GM21367 (cell line): ENCODE results near the gene GAS2.

Source experiments
- ATAC-seq: cut with Tn5 transposase; IDR thresholded peaks from one replicate; pipeline ENCODE4 v1.9.1; 2021; ENCODE audit not compliant: unreplicated experiment

The GAS2 gene

GRCh38 chr11:22725079-22725478 lies 58.7 kb downstream of the GAS2 start:
- no peak for ATAC-seq

DNA sequence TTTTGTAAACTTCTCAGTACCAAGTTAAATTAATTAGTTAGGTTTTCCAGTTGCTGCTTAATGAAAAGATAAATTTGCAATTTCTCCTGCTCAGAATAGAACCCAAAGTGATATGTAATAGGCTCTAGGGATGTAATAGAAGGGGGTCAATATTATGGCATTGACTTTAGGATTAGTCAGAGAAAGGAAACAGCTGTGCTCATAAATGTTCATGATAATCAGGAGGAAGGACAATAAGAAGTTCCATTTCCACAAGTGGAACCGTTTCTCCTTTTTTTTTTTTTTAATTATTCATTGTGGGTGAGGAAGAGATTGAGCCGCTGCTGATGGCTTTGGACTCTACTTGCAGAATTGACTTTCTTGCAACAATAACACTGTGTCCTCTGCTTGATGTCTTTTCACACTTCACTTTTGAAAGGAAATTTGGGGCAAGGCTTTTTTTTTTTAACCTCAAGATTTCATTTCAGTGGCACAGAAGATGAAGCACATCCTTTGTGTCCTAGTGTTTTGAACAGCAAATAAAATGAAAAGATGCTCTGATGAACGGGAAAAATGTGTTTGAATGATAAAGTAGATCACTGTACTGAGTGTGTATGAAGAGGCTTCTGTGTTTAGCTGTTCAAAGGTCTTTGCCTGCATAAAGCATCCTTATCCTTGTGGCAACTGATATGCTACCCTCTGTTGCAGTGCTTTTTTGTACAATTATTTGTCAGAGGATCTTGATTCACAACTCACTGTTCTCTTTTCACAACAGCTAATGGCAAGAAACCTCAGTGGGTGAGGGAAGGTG lies 62.4 kb downstream of the GAS2 start:
- no peak for ATAC-seq

- no peak for ATAC-seq
Measured at GRCh38 chr11:22730319-22730718, 63.9 kb downstream of the GAS2 start.

GRCh38 chr11:22732588-22732987 lies 66.2 kb downstream of the GAS2 start:
- no peak for ATAC-seq

DNA sequence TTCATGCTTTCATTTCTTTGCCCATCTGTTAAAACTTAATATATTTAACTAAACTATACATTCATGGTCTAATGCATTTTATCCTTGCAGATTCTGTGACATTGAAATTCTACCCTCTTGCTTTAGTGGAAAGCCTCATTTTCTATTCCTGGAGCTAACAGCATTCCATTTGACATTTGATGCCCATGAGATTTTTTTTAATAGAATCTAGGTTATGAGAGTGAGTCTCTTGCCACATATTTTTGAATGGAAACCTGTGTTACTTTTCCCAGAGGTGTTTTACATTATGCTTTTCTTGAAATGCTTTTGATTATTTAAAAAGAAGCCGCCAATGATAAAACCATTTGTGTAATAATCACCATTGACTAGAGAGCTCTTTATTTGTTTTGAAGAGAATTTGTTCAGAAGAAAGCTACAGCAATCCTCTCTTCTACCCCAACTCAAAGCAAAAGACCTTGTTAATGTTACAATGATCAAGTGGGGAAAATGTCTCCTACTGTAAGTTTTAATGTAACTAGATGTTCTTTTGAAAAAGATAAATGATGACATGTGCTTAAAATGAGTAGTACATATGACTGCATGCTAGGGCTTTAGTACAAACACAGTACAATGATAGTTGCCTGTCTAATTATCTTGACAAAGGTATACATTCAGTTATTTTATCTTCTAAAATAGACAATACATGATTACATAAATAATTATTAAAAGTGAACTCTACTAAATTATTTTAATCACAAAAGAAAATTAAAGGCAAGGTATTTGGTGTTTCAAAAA lies 67.3 kb downstream of the GAS2 start:
- no peak for ATAC-seq

- ATAC-seq = no peak
Measured at GRCh38 chr11:22734628-22735345, 68.4 kb downstream of the GAS2 start.

DNA sequence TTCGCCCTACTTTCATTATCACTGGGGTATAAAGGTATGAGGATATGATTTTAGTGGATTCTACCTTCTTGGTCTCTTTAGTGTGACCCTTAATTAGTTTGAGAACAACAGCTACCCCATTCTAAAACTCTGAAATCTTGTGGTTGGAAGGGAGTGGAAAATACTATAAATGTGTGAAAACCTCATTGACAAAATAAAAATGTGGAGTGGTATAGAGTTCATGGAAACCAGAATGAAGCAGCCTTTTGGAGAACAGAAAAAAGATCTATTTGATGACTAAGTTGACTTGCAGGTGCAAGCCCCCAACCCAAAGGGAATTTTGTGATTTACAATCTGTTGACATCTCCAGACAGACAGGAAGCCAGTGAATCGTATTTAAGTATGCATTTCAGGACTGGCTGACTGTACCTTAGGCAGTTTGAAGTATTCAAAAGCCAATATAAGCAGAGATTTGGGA lies 75.8 kb downstream of the GAS2 start:
- no peak for ATAC-seq

DNA sequence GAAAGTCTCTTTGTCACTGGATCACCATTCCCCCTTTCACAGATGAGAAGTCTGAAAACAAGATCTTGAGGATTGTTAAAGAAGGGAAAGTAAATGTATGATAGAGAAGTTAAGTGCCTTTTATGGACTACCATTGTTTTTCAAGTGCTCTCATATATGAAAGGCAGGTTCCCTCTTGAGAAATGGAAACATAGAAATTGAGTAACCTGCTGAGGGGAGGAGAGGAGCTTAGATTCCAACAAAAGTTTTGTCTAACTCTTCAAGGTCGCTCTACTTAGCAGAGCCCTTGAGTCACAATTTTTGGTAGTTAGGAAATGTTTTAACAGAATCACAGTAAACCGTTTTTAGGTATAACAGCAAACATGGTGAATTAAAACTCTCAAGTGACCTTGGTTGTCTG lies 83.1 kb downstream of the GAS2 start:
- no peak for ATAC-seq

GRCh38 chr11:22752908-22753310 lies 86.5 kb downstream of the GAS2 start:
- ATAC-seq = no peak

GRCh38 chr11:22753416-22753815 lies 87.0 kb downstream of the GAS2 start:
- no peak for ATAC-seq

DNA sequence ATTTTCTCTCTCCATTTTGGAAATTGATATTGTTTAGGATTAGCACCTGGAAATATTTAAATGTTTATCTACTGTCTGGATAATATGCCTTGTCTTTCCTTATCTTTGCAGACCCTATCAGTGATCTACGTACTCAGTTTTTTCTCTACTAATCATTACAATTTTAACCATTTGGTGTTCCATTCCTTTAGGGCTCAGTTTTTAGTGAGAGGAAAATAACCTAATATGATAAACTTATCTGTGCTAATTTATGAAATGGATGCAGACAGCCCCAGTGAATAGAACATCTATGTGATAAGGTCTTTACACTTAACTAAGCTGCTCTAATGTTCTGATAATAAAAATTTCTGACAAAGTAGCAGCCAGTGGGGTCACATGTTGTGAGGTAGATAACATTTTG lies 94.7 kb downstream of the GAS2 start:
- ATAC-seq = no peak

DNA sequence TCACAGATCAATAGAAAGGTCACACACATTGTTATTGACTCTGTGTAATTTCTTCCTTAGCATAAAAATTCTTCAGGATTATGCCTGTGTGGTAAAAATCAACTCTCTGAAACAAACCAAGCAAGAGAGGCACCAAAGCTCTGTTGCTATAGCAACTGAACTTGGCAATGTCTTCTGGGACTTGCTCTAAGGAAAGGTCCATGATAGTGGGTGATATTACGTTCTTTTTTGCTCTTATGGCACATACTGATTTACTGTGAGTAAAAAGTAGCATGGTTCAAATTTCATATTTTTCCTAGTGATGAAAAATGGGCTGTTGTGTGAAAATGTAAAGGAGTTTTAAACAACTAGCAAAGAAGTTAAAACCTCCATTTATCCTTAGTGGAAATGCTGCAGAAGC lies 96.8 kb downstream of the GAS2 start:
- no peak for ATAC-seq

DNA sequence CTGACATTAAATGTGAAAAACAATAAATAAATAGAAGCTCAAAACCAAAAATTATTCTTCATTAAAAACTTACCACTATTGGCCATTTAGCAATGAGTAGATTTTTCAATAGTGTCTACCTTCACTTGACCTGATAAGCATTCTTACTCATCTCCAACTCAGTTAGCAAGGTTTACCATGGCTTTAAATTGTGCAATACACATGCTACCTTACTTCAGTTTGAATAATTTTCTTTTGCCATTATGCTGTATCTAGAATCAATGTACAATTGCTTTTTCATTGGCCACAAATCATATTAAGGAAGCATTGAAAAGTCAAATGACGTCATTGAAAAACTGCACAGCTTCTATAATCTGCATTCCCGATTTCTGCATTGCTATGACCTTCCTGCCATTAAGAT lies 98.3 kb downstream of the GAS2 start:
- no peak for ATAC-seq

DNA sequence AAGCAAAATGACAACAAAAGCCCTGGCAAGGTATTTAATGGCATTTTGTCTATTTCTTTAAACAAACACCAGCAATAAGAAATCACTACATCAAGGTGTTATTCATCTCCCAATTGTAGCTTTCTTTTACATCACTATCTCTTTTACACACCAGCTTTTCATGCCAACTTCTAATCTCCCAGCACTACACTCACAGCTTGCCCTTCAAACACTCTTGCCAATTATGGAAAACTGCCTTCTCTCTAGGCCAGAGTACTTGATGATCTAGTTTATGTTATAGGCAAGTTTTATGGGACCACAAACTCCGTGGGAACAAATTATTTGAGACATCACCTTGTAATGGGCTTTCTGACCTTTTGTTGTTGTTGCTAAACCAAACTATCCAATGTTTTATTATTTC lies 101.9 kb downstream of the GAS2 start:
- ATAC-seq = no peak

DNA sequence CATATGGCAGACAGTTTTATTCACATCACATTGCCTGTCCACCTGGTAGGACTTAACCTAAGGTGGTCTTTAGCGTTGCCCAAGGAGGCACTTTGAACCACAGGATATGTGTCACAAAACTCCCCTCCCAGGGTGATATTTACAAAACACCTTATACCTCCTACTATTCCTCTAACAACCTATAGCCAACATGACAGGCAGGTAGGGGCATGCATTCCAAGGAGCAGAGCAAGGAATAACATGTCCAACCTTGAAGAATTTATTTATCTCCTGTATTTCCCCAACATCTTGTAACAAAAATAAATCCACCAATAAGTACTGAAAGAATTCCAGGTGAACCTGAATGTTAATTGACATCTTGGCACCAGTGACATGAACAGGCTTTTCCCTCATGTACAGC lies 102.7 kb downstream of the GAS2 start:
- ATAC-seq = no peak

DNA sequence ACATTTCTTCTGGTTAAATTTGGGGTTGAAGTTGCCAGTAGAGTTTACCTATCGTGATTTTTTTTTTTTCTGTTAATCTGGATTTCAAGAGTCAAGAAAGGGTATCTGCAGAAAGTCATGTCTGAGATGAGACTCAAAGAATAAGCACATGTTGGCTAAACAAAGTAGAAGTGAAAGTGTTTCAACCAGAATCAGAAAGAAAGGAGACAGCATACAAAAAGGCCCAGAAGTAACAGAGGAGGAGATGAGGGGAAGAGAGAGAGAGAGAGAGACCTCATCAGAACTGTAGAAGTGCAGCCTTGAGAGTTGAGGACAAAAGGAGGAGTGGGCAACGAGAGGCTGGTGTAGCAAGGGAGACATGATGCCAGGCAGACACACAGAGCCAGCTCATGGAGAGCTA lies 108.3 kb downstream of the GAS2 start:
- peak; percentile 68 for ATAC-seq

DNA sequence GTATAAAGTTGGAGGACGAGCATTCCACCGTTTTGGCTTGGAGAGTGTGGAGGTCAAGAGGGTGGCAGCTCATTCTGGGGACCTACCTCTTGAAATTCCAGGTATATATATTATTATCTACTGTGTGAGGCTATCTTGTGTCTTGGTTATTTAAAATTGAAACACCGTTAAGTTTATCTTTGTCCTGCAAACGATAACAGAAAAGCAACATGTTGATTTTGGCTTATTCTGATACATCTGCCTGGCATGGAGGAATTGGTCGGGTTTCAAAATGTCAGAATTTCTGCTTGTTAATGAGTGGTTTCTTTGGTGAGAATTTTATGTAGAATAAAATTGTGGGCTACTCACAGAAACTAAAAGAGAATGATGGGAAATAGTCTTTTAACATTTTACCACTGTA lies 108.8 kb downstream of the GAS2 start:
- no peak for ATAC-seq

DNA sequence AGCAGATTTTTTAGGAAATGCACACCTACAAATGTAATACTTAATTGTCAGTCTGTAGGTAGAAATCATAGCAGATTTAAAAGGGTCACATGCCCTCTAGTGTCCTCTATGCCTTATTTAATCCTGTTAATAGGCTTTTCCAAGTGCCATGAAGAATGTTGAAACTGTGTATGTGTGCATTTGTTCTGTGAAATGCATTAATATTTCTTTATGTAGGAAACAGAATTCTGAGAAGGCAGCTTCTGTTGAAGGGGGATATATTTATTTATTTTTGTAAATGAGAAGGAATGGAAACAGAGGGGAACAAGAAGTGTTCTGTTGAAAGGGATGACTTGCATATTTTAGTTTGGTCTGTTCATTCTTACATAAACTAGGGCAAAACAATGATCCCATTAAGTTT lies 112.2 kb downstream of the GAS2 start:
- ATAC-seq = no peak

- ATAC-seq = no peak
Measured at GRCh38 chr11:22779850-22780249, 113.4 kb downstream of the GAS2 start.

DNA sequence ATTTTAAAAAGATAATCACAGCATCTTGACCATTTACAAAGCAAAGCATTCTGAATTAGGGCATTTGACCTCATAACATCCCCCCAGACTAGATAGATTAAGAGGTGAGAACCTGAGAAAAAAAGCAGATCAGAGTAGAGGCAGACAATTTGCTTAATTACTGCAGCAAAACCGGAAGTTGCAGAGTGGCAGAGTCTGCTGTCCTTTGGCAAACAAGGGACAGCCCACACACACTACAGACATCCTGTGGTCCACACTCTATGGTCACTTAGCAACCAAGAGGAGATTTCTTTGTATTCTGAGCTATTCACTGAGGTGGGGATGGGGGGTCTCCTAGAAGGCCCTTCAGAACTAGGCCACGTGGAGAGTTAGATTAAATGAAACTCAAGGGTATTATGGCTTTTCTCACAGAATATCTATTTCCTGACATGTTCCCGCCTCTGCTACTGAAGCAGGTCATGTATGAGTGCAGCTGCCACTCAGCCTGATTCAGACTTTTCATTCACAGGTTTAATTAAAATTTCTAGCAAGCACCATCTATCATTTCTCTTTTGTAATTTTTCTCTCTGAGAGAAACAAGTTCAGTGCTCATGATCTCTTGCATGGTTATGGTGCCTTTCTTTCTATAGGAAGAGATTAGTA lies 114.7 kb downstream of the GAS2 start:
- peak; percentile 84 for ATAC-seq

DNA sequence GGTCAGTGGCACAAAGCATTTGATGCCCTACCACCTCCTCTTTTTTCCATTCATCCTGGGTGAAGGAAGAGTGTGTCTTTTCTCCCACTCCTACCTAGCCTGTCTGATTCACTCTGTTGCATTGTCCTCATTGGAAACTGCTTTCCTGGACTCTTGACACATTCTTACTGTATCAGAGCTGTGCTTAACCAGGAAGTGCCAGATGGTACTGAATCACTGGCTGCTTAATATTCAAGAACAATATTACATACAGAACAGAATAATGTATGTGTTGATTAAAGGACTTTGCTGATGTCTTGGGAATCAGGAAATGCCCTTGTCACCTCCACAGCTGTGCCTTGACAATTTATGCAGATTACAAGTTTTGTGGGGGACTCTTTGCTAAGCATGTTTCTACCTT lies 118.8 kb downstream of the GAS2 start:
- no peak for ATAC-seq
